Panc1 (cell line): ENCODE data around the gene CFAP100. TPM values are rescaled to one million over a fixed set of nuclear protein-coding genes. Genes with fewer than 3 reads are reported as not detected.

Experiments
- ATAC-seq: fragments of 200-7000 bp; cut with Tn5 transposase; 2 replicates; pipeline ENCODE4 v1.9.1; 2020; ENCODE audit warnings: mild to moderate bottlenecking, moderate library complexity
- BruUV-seq: library from RNA; stranded (reverse); fragments of 400-500 nt; replicated peaks from 2 replicates; lab custom pipeline; 2021; lab: Mats Ljungman, UMichigan
- CTCF ChIA-PET: fragments of 300-600 bp; sonication (Branson Sonifier 250); formaldehyde crosslinking; loops from one replicate; lab custom pipeline; 2022; ENCODE audit warnings: antibody characterized with exemption; lab: Charles Lee
- POLR2A ChIA-PET: fragments of 300-600 bp; sonication (Branson Sonifier 250); formaldehyde crosslinking; loops from one replicate; lab custom pipeline; 2022; ENCODE audit warnings: antibody characterized with exemption; lab: Charles Lee
- DNase-seq: peaks from one replicate; pipeline ENCODE4 v3.0.0-alpha.2; 2010; ENCODE audit warnings: low read depth, low spot score
- H3K27ac ChIP-seq: 2 replicates; pipeline ENCODE4 v1.5.1; 2011; ENCODE audit warnings: mild to moderate bottlenecking, low read length, inconsistent platforms
- H3K27me3 ChIP-seq: fragments of 200-500 bp; sonication (Bioruptor generic); 2 replicates; pipeline ENCODE4 v1.6.0; 2014; ENCODE audit warnings: low read length, inconsistent platforms; ENCODE audit not compliant: control insufficient read depth, insufficient read depth
- H3K36me3 ChIP-seq: fragments of 200-500 bp; sonication (Bioruptor generic); 2 replicates; pipeline ENCODE4 v1.5.1; 2014; ENCODE audit warnings: inconsistent platforms, mild to moderate bottlenecking, low read length, moderate library complexity; ENCODE audit not compliant: control insufficient read depth, insufficient read depth
- H3K4me1 ChIP-seq: 2 replicates; pipeline ENCODE4 v1.5.1; 2011; ENCODE audit warnings: inconsistent platforms, mild to moderate bottlenecking, low read length, moderate library complexity; ENCODE audit not compliant: control insufficient read depth, insufficient read depth
- H3K4me3 ChIP-seq, 2 experiments: 2 replicates each; pipeline ENCODE4 v1.5.1; 2011 to 2012; ENCODE audit warnings: low read depth in 2 of 2, low read length in 2 of 2, mild to moderate bottlenecking in 2 of 2, inconsistent platforms in 1 of 2, moderate library complexity in 1 of 2
- H3K9me3 ChIP-seq: fragments of 200-500 bp; sonication (Bioruptor generic); 2 replicates; pipeline ENCODE4 v1.5.1; 2014; ENCODE audit warnings: low read depth, mild to moderate bottlenecking, inconsistent platforms, low read length, moderate library complexity; ENCODE audit not compliant: control insufficient read depth, insufficient read depth
- CTCF ChIP-seq: fragments of 450-650 bp; IDR thresholded peaks from 2 replicates; pipeline ENCODE4 v1.5.1; 2017; ENCODE audit warnings: mild to moderate bottlenecking
- POLR2AphosphoS5 ChIP-seq: IDR thresholded peaks from 2 replicates; pipeline ENCODE4 v1.6.1; 2012; ENCODE audit warnings: mild to moderate bottlenecking, low read depth, low read length, moderate library complexity
- REST ChIP-seq, 2 experiments: IDR thresholded peaks; 2 replicates each; pipeline ENCODE4 v1.6.1; 2011 to 2012; ENCODE audit warnings: low read depth in 2 of 2, control low read depth in 1 of 2, low read length in 1 of 2, mild to moderate bottlenecking in 1 of 2, moderate library complexity in 1 of 2; ENCODE audit not compliant: insufficient read depth in 1 of 2
- SIN3A ChIP-seq: IDR thresholded peaks from 2 replicates; pipeline ENCODE4 v1.6.1; 2012; ENCODE audit warnings: low read depth, mild to moderate bottlenecking, low read length, moderate library complexity, borderline replicate concordance; ENCODE audit not compliant: insufficient read depth
- TCF7L2 ChIP-seq: IDR thresholded peaks from 2 replicates; pipeline ENCODE4 v1.6.1; 2011; ENCODE audit warnings: mild to moderate bottlenecking, low read depth, low read length, inconsistent platforms
- in situ Hi-C: cut with HindIII; loops from 2 replicates; pipeline ENCODE4 v1.10.0; 2016; ENCODE audit warnings: low sequenced_read_pairs, low pct_unique_long_range_greater_than_20kb
- intact Hi-C: fragments of 100-400 bp; cut with micrococcal nuclease; formaldehyde crosslinking; loops from one replicate; pipeline ENCODE4 v1.10.0; 2022; ENCODE audit not compliant: unreplicated experiment
- total RNA-seq: library from RNA; stranded (reverse); gene quantifications from one replicate; pipeline ENCODE4 v1.2.1, GENCODE V29; 2021; ENCODE audit not compliant: unreplicated experiment

Gene CFAP100
- total RNA-seq, 1 experiment from 2014 or later, result not detected

DNA sequence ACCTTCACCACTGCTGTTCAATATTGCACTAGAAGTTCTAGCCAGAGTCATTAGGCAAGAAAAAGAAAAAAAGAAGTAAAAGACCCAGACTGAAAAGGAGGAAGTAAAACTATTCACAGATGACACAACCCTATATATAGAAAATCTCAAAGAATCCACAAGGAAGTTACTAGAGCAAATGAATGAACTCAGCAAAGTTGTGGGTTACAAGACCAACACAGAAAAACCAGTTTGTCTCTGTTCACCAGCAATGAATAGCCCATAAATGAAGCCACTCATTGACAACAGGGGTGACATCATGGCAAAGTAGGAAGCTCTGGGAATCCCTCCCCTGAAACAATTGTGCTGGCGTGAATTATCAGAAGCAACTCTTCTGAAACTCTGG, 4.6 kb downstream of the CFAP100 start:
- in situ Hi-C loops (no loop called here), intact Hi-C loops (no loop called here)
- ATAC-seq, result no peak
- POLR2A ChIA-PET, result no interaction called here
- H3K4me1 ChIP-seq, result no peaks in the 10 kb centered on the region
- no peaks in the 10 kb centered on the region for H3K36me3 ChIP-seq
- H3K27me3 ChIP-seq, result no peaks in the 10 kb centered on the region; the same call in 1 of the 2 replicates
- no peaks in the 10 kb centered on the region for H3K9me3 ChIP-seq
- no peak for TF ChIP-seq SIN3A
- TF ChIP-seq REST (IDR thresholded peaks at IDR 0.05; ENCODE audit: insufficient read depth in 1 of 2, low read depth in 2 of 2, low read length in 1 of 2), result no peak
- TF ChIP-seq TCF7L2, result no peak
- no peak for TF ChIP-seq CTCF
- no peak for TF ChIP-seq POLR2AphosphoS5
- no peak for DNase-seq
- H3K27ac ChIP-seq, result no peak overlapping the region
- H3K4me3 ChIP-seq, result no peak overlapping the region
- BruUV-seq, result no TSS peak
- CTCF ChIA-PET, result no interaction called here

DNA sequence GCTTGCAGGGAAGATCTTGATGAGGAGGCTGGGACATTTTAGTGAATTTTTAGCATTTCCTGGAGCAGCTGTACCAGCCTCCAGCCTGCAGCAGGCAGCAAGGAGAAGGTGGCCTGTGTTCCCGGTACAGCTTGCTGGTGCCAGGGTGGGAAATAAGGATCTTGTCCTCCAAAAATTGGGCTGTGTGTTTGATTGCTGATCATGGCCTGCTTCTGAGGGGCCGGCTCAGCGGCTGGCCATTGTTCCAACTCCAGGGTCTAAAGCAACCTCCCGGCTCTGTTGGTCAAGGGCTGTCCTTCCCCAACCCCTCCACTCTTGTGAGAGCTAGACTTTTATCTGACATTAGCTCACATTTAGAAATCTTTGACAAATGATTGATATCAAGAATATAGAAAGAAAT, 5.0 kb downstream of the CFAP100 start:
- Histone ChIP-seq H3K27ac (no peak overlapping the region), H3K4me1 (no peaks in the 10 kb centered on the region), H3K4me3 (no peak overlapping the region), H3K36me3 (no peaks in the 10 kb centered on the region), H3K27me3 (no peaks in the 10 kb centered on the region; the same call in 1 of the 2 replicates), H3K9me3 (no peaks in the 10 kb centered on the region)
- in situ Hi-C loops, result no loop called here
- no TSS peak for BruUV-seq
- ChIA-PET POLR2A (no interaction called here), CTCF (interaction anchor here (0.6 kb wide), 1 partner anchor 11 kb away, joined by 16 read pairs; no protein-coding TSS in a partner anchor)
- no peak for DNase-seq
- TF ChIP-seq REST (IDR thresholded peaks at IDR 0.05; ENCODE audit: insufficient read depth in 1 of 2, low read depth in 2 of 2, low read length in 1 of 2) (no peak), TCF7L2 (no peak), POLR2AphosphoS5 (no peak), CTCF (no peak), SIN3A (no peak)
- ATAC-seq, result no peak
- intact Hi-C loops, result no loop called here
